ENCODE measurements around the gene PLXNA1. TPM values are rescaled to one million over a fixed set of nuclear protein-coding genes. Genes with fewer than 3 reads are reported as not detected.

The PLXNA1 gene
- total and polyA plus RNA-seq, 2 experiments from 2014 or later: 11.0 to 73.5 TPM

- TF ChIP-seq ZNF462 (CRISPR knock-in tag; IDR thresholded peaks at IDR 0.05) (no peak), JUNB (IDR thresholded peaks at IDR 0.05; ENCODE audit: unreplicated experiment) (no peak), ZNF331 (CRISPR knock-in tag; IDR thresholded peaks at IDR 0.05; ENCODE audit: low read depth) (no peak), STAT1 (IDR thresholded peaks at IDR 0.05; ENCODE audit: unreplicated experiment) (no peak), NANOG (IDR thresholded peaks at IDR 0.05; ENCODE audit: borderline replicate concordance) (no peak), ZNF114 (CRISPR knock-in tag; IDR thresholded peaks at IDR 0.05) (no peak), EZH2 (IDR thresholded peaks at IDR 0.05; ENCODE audit: low read depth, unreplicated experiment) (no peak)
These were observed 47.9 kb upstream of the PLXNA1 start (continued) for GRCh38 chr3:126934991-126935390.

DNA sequence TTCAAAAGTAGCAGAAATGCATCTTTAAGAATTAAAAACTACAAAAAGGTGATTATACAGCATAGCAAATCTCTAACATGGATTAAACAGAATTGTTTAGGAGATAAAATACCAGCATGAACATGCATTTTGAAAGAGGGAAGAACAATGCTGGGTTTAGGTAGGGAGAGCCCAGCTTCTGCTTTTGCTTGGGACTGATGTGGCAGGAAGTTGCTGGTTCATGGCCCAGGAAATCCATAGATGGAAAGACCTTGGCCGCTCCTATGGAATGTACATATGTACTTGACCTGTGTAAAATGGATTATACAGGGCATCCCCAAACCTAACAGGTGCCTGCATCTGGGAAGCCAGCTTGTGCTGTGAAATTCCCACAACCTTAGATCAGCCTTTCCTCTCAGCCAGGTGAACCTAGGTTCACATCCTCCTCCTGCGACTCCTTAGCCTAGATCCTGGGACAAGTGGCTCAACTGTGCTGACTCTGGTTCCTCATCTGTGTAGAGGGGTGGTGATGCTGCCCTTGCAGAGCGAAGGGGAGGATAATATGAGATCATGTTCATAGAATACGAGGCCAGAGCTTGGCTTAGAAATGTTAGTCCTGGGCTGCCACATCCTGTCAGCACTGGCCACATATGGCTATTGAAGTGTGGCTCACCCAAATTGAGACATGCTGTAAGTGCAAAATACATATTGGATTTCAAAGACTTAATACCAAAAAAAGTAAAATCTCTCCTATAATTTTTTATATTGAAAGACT, 47.0 kb upstream of the PLXNA1 start:
- no peak for ATAC-seq
- TF ChIP-seq ZNF114 (CRISPR knock-in tag; IDR thresholded peaks at IDR 0.05): no peak
- TF ChIP-seq EZH2phosphoT487 (IDR thresholded peaks at IDR 0.05; ENCODE audit: unreplicated experiment): no peak
- no peak for TF ChIP-seq POLR2AphosphoS5 (IDR thresholded peaks at IDR 0.05; ENCODE audit: low read depth)
- no peak for TF ChIP-seq ZNF462 (CRISPR knock-in tag; IDR thresholded peaks at IDR 0.05)
- TF ChIP-seq NANOG (IDR thresholded peaks at IDR 0.05; ENCODE audit: borderline replicate concordance): no peak
- no peak for TF ChIP-seq JUNB (IDR thresholded peaks at IDR 0.05; ENCODE audit: unreplicated experiment)

More for the DNA sequence above, 47.0 kb upstream of the PLXNA1 start:
- H3K4me1 Mint-ChIP-seq: peaks cover 9% of the 10 kb centered on the region
- Histone ChIP-seq H3K36me3 (ENCODE audit: insufficient read depth) (no peaks in the 10 kb centered on the region), H3K9me2 (ENCODE audit: insufficient read depth) (no peaks in the 10 kb centered on the region), H4K20me1 (replicated peaks; ENCODE audit: insufficient read depth) (no peaks in the 10 kb centered on the region), H3F3A (replicated peaks; ENCODE audit: low read depth) (no peaks in the 10 kb centered on the region), H3K4me1 (ENCODE audit: insufficient read depth) (no peaks in the 10 kb centered on the region), H3K4me2 (no peak overlapping the region), H3K4me3 (no peak overlapping the region), H3K27me3 (ENCODE audit: insufficient read depth) (no peaks in the 10 kb centered on the region), H3K27ac (ENCODE audit: low read depth) (no peak overlapping the region), H2AFZ (no peak overlapping the region), H3K79me2 (replicated peaks; ENCODE audit: insufficient read depth) (no peaks in the 10 kb centered on the region)
- H3K27me3 Mint-ChIP-seq (ENCODE audit: insufficient read depth, low read depth, poor library complexity): peaks cover 3% of the 10 kb centered on the region
- H3K9me3 Mint-ChIP-seq: no peaks in the 10 kb centered on the region
- no peak overlapping the region for H3K27ac Mint-ChIP-seq
- H3K4me3 Mint-ChIP-seq: no peak overlapping the region
- no peaks in the 10 kb centered on the region for H3K36me3 Mint-ChIP-seq (ENCODE audit: low read depth)
- no peak for DNase-seq (ENCODE audit: low spot score)

All from GM23338 (cell line).